NCI-H1694 (cell line): ENCODE data around the gene ZBTB7C.
A peak's percentile ranks its signal among the peaks of the same experiment; 100 is the strongest.

Experiments
- DNase-seq: peaks from one replicate; lab custom pipeline; 2025; lab: John Stamatoyannopoulos, UW

The ZBTB7C gene

GRCh38 chr18:48164116-48164515 is 245.1 kb downstream of the ZBTB7C start:
- no peak for DNase-seq

GRCh38 chr18:48163738-48164115 is 245.5 kb downstream of the ZBTB7C start:
- no peak for DNase-seq

- no peak for DNase-seq
These were observed 246.0 kb downstream of the ZBTB7C start for GRCh38 chr18:48162956-48163737.

- no peak for DNase-seq
These were observed 247.1 kb downstream of the ZBTB7C start for GRCh38 chr18:48161911-48162698.

- no peak for DNase-seq
These were observed 247.8 kb downstream of the ZBTB7C start for GRCh38 chr18:48161191-48161910.

GRCh38 chr18:48160622-48161021 is 248.6 kb downstream of the ZBTB7C start:
- no peak for DNase-seq

- no peak for DNase-seq
These were observed 249.4 kb downstream of the ZBTB7C start for GRCh38 chr18:48159816-48160215.

- DNase-seq, result no peak
These were observed 250.5 kb downstream of the ZBTB7C start for GRCh38 chr18:48158721-48159120.

- DNase-seq, result no peak
These were observed 251.2 kb downstream of the ZBTB7C start for GRCh38 chr18:48157956-48158355.

GRCh38 chr18:48155856-48156255 is 253.3 kb downstream of the ZBTB7C start:
- no peak for DNase-seq

- DNase-seq, result peak; percentile 65
These were observed 254.4 kb downstream of the ZBTB7C start for GRCh38 chr18:48154828-48155227.

- DNase-seq, result no peak
These were observed 255.3 kb downstream of the ZBTB7C start for GRCh38 chr18:48153613-48154481.

GRCh38 chr18:48152549-48152948 is 256.6 kb downstream of the ZBTB7C start:
- DNase-seq, result no peak

- DNase-seq, result no peak
These were observed 257.6 kb downstream of the ZBTB7C start for GRCh38 chr18:48151421-48152065.

- DNase-seq, result no peak
These were observed 260.0 kb downstream of the ZBTB7C start for GRCh38 chr18:48149020-48149685.

- DNase-seq, result no peak
These were observed 266.2 kb downstream of the ZBTB7C start for GRCh38 chr18:48142994-48143393.

GRCh38 chr18:48142353-48142752 is 266.8 kb downstream of the ZBTB7C start:
- DNase-seq, result no peak

GRCh38 chr18:48140731-48141130 is 268.5 kb downstream of the ZBTB7C start:
- DNase-seq, result no peak

- DNase-seq, result no peak
These were observed 269.5 kb downstream of the ZBTB7C start for GRCh38 chr18:48139431-48140347.
